Ishikawa (cell line): ENCODE measurements around the gene ACAA1.

Experiments used
- CEBPB ChIP-seq: IDR thresholded peaks from 2 replicates; pipeline ENCODE4 v1.6.1; 2012
- CREB1 ChIP-seq: IDR thresholded peaks from 2 replicates; pipeline ENCODE4 v1.6.1; 2012; ENCODE audit warnings: low read depth
- EGR1 ChIP-seq: IDR thresholded peaks from 2 replicates; pipeline ENCODE4 v1.6.1; 2012
- EP300 ChIP-seq: IDR thresholded peaks from 2 replicates; pipeline ENCODE4 v1.6.1; 2012; ENCODE audit warnings: borderline replicate concordance
- FOXM1 ChIP-seq: IDR thresholded peaks from 2 replicates; pipeline ENCODE4 v1.6.1; 2012; ENCODE audit warnings: low read depth, borderline replicate concordance
- MAX ChIP-seq: IDR thresholded peaks from 2 replicates; pipeline ENCODE4 v1.6.1; 2012
- NFIC ChIP-seq: IDR thresholded peaks from 2 replicates; pipeline ENCODE4 v1.6.1; 2012
- RAD21 ChIP-seq: IDR thresholded peaks from 2 replicates; pipeline ENCODE4 v1.6.1; 2012; ENCODE audit warnings: low read depth
- REST ChIP-seq: IDR thresholded peaks from 2 replicates; pipeline ENCODE4 v1.6.1; 2012; ENCODE audit warnings: low read depth, mild to moderate bottlenecking
- TAF1 ChIP-seq: IDR thresholded peaks from 2 replicates; pipeline ENCODE4 v1.6.1; 2012; ENCODE audit warnings: low read depth, mild to moderate bottlenecking
- TCF12 ChIP-seq: IDR thresholded peaks from 2 replicates; pipeline ENCODE4 v1.6.1; 2012; ENCODE audit warnings: low read depth
- TEAD4 ChIP-seq: IDR thresholded peaks from 2 replicates; pipeline ENCODE4 v1.6.1; 2012
- USF1 ChIP-seq: IDR thresholded peaks from 2 replicates; pipeline ENCODE4 v1.6.1; 2012
- YY1 ChIP-seq: IDR thresholded peaks from 2 replicates; pipeline ENCODE4 v1.6.1; 2012; ENCODE audit warnings: low read depth
- ZBTB7A ChIP-seq: IDR thresholded peaks from 2 replicates; pipeline ENCODE4 v1.6.1; 2012; ENCODE audit warnings: low read depth

Gene ACAA1

DNA sequence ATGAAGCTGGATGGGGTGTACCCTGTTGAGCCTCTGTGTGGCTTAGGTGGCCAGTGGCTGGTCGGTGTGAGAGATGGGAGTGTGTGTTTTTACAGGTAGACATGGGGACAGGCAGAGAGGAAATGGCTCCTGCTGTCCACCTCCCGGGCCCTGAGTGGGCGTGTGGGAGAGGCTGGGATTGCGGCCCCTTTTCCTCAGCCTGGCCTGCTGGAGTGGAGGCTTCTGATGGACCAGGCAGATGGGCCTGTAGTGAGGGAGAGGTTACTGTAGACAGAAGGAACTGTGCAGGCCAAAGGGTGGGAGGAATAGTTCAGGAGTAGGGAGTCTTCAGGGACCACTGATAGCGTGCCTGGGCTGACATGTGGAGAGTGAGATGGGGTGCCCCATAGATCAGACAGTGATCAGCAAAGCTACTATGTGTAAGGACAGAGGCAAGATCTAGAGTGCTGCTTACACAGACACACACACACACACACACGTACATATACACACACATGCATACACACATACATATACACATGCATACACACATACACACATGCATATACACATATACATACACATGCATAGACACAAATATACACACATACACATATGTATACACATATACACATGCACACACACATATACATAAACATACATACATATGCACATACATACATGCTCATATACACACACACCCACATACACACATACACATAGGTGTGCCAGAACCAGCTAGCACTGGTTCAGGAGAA, 26.4 kb downstream of the ACAA1 start:
- TF ChIP-seq FOXM1 (no peak), TEAD4 (no peak), ZBTB7A (no peak), YY1 (no peak), CEBPB (no peak)

DNA sequence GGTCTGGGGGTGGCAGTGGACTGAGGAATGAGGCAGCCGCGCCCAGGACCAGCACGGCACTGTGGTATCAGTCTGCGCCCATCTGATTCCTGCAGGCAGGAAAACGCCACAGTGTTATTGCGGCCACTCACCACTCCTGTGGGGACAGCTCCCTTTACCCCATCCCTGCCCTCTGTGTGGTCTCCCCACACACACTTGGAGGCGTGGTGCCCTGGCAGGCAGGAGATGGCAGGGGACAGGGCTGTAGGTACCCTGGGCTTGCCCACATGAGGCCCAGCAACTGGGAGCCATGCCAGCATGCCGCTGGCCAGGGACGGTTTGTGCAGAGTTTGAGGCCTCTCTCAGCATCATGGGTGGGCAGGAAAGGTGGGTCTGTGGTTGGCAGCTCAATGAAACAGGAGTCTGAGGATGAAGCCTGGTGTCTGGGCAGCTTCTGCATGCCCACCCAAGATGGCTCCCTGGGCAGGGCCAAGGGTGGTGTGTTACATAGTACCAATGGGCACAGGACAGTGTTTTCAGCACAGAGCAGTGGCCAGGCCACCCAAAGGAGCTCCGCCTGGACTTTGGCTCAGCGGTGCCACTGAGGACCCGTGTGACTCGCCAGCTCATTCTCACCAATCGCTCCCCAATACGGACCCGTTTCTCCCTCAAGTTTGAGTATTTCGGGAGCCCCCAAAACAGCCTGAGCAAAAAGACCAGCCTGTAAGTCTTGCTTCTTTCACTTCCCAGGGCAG, 27.2 kb downstream of the ACAA1 start:
- TF ChIP-seq RAD21: no peak
- no peak for TF ChIP-seq CEBPB
- TF ChIP-seq FOXM1: no peak

DNA sequence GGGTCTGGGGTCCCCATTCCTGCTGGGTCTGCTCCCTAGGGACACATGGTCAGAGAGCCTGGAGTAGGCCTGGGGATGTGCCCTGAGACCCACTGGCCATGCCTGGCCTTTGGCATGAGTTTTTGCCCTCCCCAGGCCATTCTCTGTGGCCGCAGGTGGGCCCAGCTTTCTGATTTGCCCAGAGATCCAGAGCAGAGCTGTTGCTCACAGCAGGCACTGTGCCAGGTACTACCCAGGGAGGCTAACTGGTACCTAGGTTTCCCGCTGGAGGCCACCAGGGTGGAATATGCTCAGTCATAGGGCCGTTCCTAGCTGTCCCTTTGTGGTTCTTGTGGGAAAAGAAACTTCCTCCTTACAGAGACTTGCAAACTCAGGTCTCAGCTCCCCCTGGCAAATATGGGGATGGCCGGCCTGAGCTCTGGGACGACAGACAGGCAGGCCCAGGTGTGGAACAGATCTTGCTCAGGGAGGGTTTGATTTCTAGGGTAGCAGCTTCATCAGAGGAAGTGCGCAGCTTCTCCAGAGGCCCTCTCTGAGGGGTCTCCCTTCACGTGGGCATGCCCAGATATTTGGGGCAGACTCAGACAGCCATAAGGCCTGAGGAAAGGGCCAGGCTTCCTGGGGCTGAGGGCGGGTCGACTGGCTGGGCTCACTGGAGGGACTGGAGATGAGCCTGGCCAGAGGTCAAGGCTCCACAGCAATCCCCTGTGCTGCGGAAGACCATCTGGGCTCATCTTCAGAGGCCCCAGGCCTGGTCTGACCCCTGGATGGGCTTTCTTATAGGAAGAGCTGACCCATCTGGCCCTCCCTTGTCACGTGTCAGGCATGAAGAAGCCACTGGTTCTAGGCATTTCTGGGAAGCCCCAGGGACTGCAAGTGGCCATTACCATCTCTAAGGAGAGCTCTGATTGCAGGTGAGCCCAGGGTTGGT, 28.0 kb downstream of the ACAA1 start:
- TF ChIP-seq EGR1 (no peak), RAD21 (no peak), CEBPB (no peak)

DNA sequence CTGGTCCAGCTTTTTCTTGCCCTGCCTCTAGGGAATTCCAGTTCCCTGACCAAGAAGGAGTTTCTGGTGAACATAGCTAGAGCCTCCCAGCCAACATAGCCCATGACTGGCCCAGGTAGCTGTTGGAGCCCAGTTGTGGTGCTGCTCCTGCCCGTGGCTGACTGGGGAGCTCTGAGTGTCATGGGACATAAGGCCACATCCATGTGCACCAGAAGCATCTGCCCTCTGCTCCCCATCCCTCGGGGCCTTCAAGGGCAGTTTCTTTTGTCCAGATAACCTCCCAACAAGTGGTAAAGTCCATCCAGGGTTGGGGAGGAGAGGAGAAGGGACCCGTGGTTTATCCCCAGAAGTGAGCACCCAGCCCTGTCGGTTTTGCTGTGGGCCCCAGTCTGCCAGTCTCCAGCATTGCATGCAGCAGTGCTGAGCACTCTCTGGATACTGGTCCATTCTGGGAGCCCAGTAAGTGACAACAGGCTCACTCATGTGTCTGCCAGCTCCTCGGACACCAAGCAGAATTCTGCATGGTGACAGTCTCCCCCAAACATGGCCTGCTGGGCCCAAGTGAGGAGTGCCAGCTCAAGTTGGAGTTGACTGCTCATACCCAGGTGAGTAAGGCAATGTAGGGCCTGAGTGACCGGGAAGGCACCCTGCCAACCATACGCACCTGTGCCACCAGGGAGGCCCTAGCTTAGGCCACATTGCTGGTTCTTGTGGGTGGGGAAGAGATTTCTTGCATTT, 28.8 kb downstream of the ACAA1 start:
- TF ChIP-seq USF1 (no peak), CEBPB (no peak), TAF1 (no peak), EP300 (no peak)

DNA sequence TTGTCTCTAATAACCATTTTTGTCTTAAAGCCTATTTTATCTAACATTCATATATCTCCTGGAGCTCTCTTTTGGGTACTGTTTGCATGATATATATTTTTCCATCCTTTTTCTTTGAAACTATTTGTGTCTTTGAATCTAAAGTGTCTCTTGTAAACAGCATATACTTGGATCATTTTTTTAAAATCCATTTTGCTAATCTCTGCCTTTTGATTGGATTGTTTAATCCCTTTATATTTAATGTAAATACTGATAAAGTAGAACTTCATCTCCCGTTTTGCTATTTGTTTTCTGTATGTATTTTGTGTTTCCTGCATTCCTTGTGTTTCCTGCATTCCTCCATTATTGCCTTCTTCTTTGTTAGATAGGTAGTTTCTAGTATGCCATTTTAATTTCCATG, 31.4 kb downstream of the ACAA1 start:
- TF ChIP-seq MAX: no peak
- no peak for TF ChIP-seq EGR1
- TF ChIP-seq RAD21: no peak
- no peak for TF ChIP-seq ZBTB7A
- TF ChIP-seq REST: no peak
- TF ChIP-seq EP300: no peak
- no peak for TF ChIP-seq NFIC
- TF ChIP-seq USF1: no peak
- TF ChIP-seq TEAD4: no peak
- no peak for TF ChIP-seq TAF1
- TF ChIP-seq TCF12: no peak
- TF ChIP-seq CREB1: no peak
- no peak for TF ChIP-seq FOXM1

- TF ChIP-seq NFIC (no peak), TEAD4 (no peak), REST (no peak), CREB1 (no peak), CEBPB (no peak), TAF1 (no peak), EP300 (no peak), EGR1 (no peak), TCF12 (no peak), USF1 (no peak), YY1 (no peak), MAX (no peak), FOXM1 (no peak)
Observed at GRCh38 chr3:38102444-38102814, 34.5 kb downstream of the ACAA1 start.
